Prostate gland (tissue), 2 donors: ENCODE measurements around the gene CLDN10. TPM values are rescaled to one million over a fixed set of nuclear protein-coding genes. Genes with fewer than 3 reads are reported as not detected.

Experiments
- DNase-seq: peaks from one replicate; pipeline ENCODE4 v3.0.0-alpha.2; 2019; ENCODE audit warnings: low spot score
- H3K27ac ChIP-seq, 2 donors: fragments of 200-600 bp; sonication (generic); 2 replicates each; pipeline ENCODE4 v1.5.1; 2017 to 2019
- H3K27me3 ChIP-seq: fragments of 200-600 bp; sonication (generic); replicated peaks from 2 replicates; pipeline ENCODE4 v1.5.1; 2019; ENCODE audit not compliant: insufficient read depth
- H3K36me3 ChIP-seq, 2 donors: fragments of 200-600 bp; sonication (generic); 1 replicate in 1 of 2; 2 replicates in 1 of 2; pipeline versions ENCODE4 v1.5.1 to v1.8.1; 2017 to 2019
- H3K4me1 ChIP-seq: fragments of 200-600 bp; sonication (generic); replicated peaks from 2 replicates; pipeline ENCODE4 v1.5.1; 2019
- H3K4me3 ChIP-seq, 2 donors: fragments of 200-600 bp; sonication (generic); 2 replicates each; pipeline ENCODE4 v1.5.1; 2017 to 2019
- H3K9me3 ChIP-seq: fragments of 200-600 bp; sonication (generic); 2 replicates; pipeline ENCODE4 v1.5.1; 2017
- POLR2A ChIP-seq: fragments of 450-650 bp; IDR thresholded peaks from one replicate; pipeline ENCODE4 v1.6.1; 2016; ENCODE audit warnings: antibody characterized with exemption, mild to moderate bottlenecking
- POLR2AphosphoS5 ChIP-seq: sonication (generic); formaldehyde crosslinking; IDR thresholded peaks from one replicate; pipeline ENCODE4 v1.6.1; 2017; ENCODE audit warnings: antibody characterized with exemption
- WGBS: methylation state at CpG from one replicate; pipeline ENCODE4 v1.1.5; 2018; 5-methylcytosine and 5-hydroxymethylcytosine counted together
- intact Hi-C: fragments of 100-400 bp; cut with DNase I; formaldehyde crosslinking; loops from one replicate; pipeline ENCODE4 v1.14.2; 2022
- total RNA-seq, 2 donors: library from RNA; depleted of rRNA; stranded (reverse); fragments of >200 nt; gene quantifications; one replicate each; pipeline ENCODE4 v1.1.0, GENCODE V29; 2016
- TF ChIP-seq, protein P1 (sequence below), 4 experiments: fragments of 200-600 bp in 2 of 4; fragments of 450-650 bp in 2 of 4; sonication (generic) in 2 of 4; IDR thresholded peaks; 1 replicate in 3 of 4; 2 replicates in 1 of 4; pipeline ENCODE4 v1.5.1; 2016 to 2019; ENCODE audit warnings: antibody characterized with exemption in 4 of 4, mild to moderate bottlenecking in 2 of 4, moderate library complexity in 2 of 4

CLDN10 gene
- total RNA-seq, 2 donors from 2014 or later: 1.5 to 8.0 TPM

DNA sequence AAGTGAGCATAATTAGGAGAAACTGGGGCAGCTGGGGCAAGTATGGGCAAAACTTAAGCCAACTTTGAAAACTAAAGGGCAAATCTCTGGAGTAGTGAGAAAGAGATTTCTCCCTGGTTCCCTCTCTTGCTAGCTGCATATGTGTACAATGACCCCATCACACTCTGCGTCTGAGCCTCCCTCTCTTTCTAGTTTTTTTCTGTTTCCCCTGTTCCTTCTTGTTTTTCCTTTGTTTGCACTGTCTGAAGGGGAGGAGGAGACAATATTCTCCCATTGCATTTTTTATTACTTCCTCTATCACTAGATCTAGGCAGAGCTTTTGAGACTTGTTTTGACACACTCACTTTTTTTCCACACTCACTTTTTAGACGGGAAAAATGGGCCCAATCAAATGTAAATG, 11.2 kb upstream of the CLDN10 start:
- TF ChIP-seq, protein P1, sequence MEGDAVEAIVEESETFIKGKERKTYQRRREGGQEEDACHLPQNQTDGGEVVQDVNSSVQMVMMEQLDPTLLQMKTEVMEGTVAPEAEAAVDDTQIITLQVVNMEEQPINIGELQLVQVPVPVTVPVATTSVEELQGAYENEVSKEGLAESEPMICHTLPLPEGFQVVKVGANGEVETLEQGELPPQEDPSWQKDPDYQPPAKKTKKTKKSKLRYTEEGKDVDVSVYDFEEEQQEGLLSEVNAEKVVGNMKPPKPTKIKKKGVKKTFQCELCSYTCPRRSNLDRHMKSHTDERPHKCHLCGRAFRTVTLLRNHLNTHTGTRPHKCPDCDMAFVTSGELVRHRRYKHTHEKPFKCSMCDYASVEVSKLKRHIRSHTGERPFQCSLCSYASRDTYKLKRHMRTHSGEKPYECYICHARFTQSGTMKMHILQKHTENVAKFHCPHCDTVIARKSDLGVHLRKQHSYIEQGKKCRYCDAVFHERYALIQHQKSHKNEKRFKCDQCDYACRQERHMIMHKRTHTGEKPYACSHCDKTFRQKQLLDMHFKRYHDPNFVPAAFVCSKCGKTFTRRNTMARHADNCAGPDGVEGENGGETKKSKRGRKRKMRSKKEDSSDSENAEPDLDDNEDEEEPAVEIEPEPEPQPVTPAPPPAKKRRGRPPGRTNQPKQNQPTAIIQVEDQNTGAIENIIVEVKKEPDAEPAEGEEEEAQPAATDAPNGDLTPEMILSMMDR (IDR thresholded peaks at IDR 0.05): no peak
- TF ChIP-seq POLR2A: no peak
- no peak for TF ChIP-seq POLR2AphosphoS5

DNA sequence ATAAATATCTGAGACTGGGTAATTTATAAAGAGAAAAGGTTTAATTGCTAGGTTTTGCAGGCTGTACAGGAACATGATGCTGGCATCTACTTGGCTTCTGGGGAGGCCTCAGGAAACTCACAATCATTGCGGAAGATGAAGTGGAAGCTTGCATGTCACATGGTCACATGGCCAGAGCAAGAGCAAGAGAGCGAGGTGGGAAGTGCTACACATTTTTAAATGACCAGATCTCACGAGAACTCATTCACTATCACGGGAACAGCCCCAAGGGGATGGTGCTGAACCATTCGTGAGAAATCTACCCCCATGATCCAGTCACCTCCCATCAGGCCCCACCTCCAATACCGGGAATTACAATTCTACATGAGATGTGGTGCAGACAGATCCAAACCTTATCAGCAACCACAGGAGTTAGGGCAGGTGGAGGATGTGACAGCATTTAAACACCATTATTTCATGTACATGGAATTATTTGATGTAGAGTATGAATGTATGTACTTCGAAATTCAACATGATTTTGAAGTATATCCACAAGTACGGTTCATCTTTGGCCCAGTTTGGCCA, 10.5 kb upstream of the CLDN10 start:
- H3K9me3 ChIP-seq: no peaks in the 10 kb centered on the region
- intact Hi-C loops: no loop called here
- H3K27me3 ChIP-seq: no peaks in the 10 kb centered on the region
- TF ChIP-seq POLR2AphosphoS5: no peak
- no peak for DNase-seq
- no peaks in the 10 kb centered on the region for H3K4me1 ChIP-seq
- H3K36me3 ChIP-seq: no peaks in the 10 kb centered on the region
- 95% methylated on average over 8 of the region's 8 CpGs for WGBS
- H3K4me3 ChIP-seq: no peak overlapping the region
- no peak overlapping the region for H3K27ac ChIP-seq

More for the DNA sequence above, 11.2 kb upstream of the CLDN10 start:
- H3K27ac ChIP-seq: no peak overlapping the region
- no peaks in the 10 kb centered on the region for H3K27me3 ChIP-seq
- no peaks in the 10 kb centered on the region for H3K36me3 ChIP-seq
- no peaks in the 10 kb centered on the region for H3K4me1 ChIP-seq
- H3K9me3 ChIP-seq: no peaks in the 10 kb centered on the region
- 25% methylated on average over 2 of the region's 2 CpGs for WGBS
- no peak overlapping the region for H3K4me3 ChIP-seq
- no peak for DNase-seq
- intact Hi-C loops: no loop called here

DNA sequence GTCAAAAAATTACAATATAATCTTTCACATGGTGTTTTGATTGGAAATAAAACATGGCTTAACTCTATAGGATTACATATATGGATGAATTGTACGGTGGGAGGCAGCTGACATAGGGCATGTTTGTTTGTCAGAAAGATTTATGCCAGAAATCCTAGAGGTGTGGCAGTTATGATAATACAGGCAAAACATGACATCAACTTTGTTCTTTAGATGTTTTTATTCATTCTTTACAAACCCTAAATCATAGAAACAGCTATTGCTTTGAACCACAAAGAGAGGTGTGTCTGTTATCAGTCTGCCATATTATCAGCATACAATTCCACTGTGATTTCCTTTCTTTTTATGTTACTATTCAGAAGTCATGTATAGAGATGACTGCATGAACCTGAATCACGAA, 8.2 kb upstream of the CLDN10 start:
- 60% methylated on average over 2 of the region's 2 CpGs for WGBS
- intact Hi-C loops: no loop called here
- Histone ChIP-seq H3K36me3 (no peaks in the 10 kb centered on the region), H3K27ac (no peak overlapping the region), H3K4me3 (no peak overlapping the region), H3K9me3 (no peaks in the 10 kb centered on the region), H3K27me3 (no peaks in the 10 kb centered on the region), H3K4me1 (no peaks in the 10 kb centered on the region)
- TF ChIP-seq, protein P1 (IDR thresholded peaks at IDR 0.05): no peak
- TF ChIP-seq POLR2A: no peak
- no peak for TF ChIP-seq POLR2AphosphoS5
- no peak for DNase-seq

DNA sequence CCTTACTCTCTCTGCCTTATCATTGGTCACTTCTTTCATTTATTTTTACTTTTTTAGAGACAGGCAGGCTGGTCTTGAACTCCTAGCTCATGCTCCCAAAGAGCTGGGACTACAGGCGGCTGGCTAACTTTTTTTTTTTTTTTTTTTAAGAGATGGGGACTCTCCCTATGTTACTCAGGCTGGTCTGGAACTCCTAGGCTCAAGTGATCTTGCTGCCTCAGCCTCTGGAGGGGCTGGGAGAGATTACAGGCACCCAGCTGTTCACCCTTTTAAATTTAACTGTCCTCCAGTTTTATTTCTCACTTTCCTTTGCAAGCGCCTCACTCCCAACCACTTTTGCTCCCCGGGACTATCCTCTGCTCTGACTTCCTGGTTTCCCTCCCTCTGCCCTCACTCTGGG, 5.6 kb upstream of the CLDN10 start:
- Histone ChIP-seq H3K4me1 (no peaks in the 10 kb centered on the region), H3K27ac (no peak overlapping the region), H3K4me3 (no peak overlapping the region), H3K36me3 (no peaks in the 10 kb centered on the region), H3K27me3 (peaks cover under 1% of the 10 kb centered on the region), H3K9me3 (no peaks in the 10 kb centered on the region)
- TF ChIP-seq POLR2AphosphoS5 (no peak), POLR2A (no peak)
- TF ChIP-seq, protein P1 (IDR thresholded peaks at IDR 0.05): no peak
- WGBS: 47% methylated on average over 2 of the region's 3 CpGs
- intact Hi-C loops: no loop called here
- no peak for DNase-seq

DNA sequence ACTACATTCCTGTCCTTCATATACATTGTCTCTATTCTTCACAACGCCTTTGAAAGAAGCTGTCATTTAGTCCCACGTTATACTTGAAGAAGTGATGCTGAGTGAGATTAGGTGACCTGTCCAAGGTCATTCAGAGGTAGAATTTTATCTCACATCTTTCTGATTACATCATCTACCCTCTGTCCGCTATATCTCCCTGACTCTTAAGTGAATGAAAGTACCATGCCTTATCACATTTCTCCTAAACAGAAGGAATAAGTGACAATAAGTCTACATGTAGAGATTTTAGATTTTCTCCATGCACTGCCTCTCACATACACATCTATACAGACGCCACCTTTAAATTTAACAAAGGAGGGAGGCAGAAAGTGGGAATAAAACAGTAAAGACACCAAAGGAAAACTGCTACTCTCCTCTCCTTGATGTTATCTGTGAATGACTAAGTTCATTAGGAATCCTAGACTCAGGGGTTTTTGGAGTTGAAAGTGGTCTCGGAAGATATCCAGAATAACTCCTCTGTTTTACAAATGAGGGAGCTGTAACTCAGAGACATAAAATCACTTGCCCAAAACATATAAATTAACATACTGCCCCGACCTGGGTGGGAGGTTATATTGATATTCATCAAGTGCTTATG, 4.9 kb upstream of the CLDN10 start:
- H3K9me3 ChIP-seq: no peaks in the 10 kb centered on the region
- TF ChIP-seq POLR2A: no peak
- DNase-seq: no peak
- H3K27ac ChIP-seq: no peak overlapping the region
- no peaks in the 10 kb centered on the region for H3K4me1 ChIP-seq
- H3K4me3 ChIP-seq: no peak overlapping the region
- WGBS: 59% methylated on average over 6 of the region's 6 CpGs
- no peaks in the 10 kb centered on the region for H3K36me3 ChIP-seq
- intact Hi-C loops: no loop called here
- H3K27me3 ChIP-seq: peaks cover 5% of the 10 kb centered on the region

DNA sequence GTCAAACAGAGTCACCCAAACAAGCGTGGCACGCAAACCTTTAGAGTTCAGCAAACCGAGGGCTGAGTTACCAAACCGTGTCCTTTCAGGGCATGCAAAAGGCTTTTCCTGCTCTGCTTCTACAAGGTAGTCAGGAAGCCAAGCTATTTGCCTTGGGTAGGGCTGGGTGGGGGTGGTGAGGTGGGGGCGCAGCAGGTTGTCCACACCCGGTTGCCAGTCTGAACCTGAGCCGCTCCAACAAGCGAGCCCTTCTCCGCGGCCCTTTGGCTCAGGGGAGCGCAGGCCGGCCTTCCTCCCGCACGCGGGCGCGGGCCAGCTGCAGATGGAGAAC, 347 bp upstream of the CLDN10 start:
- H3K36me3 ChIP-seq: no peaks in the 10 kb centered on the region
- WGBS: 26% methylated on average over 17 of the region's 17 CpGs
- no peak overlapping the region for H3K4me3 ChIP-seq
- no peak overlapping the region for H3K27ac ChIP-seq
- TF ChIP-seq, protein P1 (IDR thresholded peaks at IDR 0.05): no peak
- no peak for TF ChIP-seq POLR2AphosphoS5
- TF ChIP-seq POLR2A: no peak
- H3K4me1 ChIP-seq: no peaks in the 10 kb centered on the region
- H3K9me3 ChIP-seq: no peaks in the 10 kb centered on the region
- DNase-seq: no peak
- intact Hi-C loops: no loop called here
- peaks cover 15% of the 10 kb centered on the region for H3K27me3 ChIP-seq
